Activated CD4-positive, alpha-beta T cell treated with anti-CD3 and anti-CD28 coated beads for 36 hours (primary cell): ENCODE measurements around the gene TUSC2. TPM values are rescaled to one million over a fixed set of nuclear protein-coding genes. Genes with fewer than 3 reads are reported as not detected.

ENCODE experiments used
- ATAC-seq: fragments of 200-7000 bp; cut with Tn5 transposase; one replicate; pipeline ENCODE4 v1.10.0; 2021; ENCODE audit warnings: mild to moderate bottlenecking, moderate library complexity
- CTCF ChIA-PET: fragments of 350-600 bp; sonication (Branson Sonifier 250); formaldehyde crosslinking; loops from one replicate; lab custom pipeline; 2021; ENCODE audit warnings: antibody characterized with exemption; lab: Charles Lee
- POLR2A ChIA-PET: fragments of 350-600 bp; sonication (Branson Sonifier 250); formaldehyde crosslinking; loops from one replicate; lab custom pipeline; 2021; ENCODE audit warnings: antibody characterized with exemption, inconsistent platforms; lab: Charles Lee
- DNase-seq: peaks from one replicate; pipeline ENCODE4 v3.0.0-alpha.2; 2020
- H3K27ac Mint-ChIP-seq: one replicate; pipeline ENCODE4 v1.8.0; 2021; ENCODE audit warnings: mixed read lengths
- H3K27me3 Mint-ChIP-seq: one replicate; pipeline ENCODE4 v1.8.0; 2021; ENCODE audit warnings: mixed read lengths
- H3K36me3 Mint-ChIP-seq: one replicate; pipeline ENCODE4 v1.8.0; 2021; ENCODE audit warnings: low read depth, mixed read lengths
- H3K4me1 Mint-ChIP-seq: one replicate; pipeline ENCODE4 v1.8.0; 2021; ENCODE audit warnings: mixed read lengths
- H3K4me3 Mint-ChIP-seq: one replicate; pipeline ENCODE4 v1.8.0; 2021; ENCODE audit warnings: mild to moderate bottlenecking, moderate library complexity, mixed read lengths
- H3K9me3 Mint-ChIP-seq: one replicate; pipeline ENCODE4 v1.8.0; 2021; ENCODE audit warnings: low read depth, mixed read lengths
- intact Hi-C, 2 experiments: fragments of 100-400 bp; cut with DNase I in 1 of 2; cut with micrococcal nuclease in 1 of 2; formaldehyde crosslinking; loops; one replicate each; pipeline versions ENCODE4 v1.14.2 to v1.15.1; 2022 to 2024; cut with DNase I, micrococcal nuclease
- total RNA-seq, 2 experiments: library from RNA; stranded (reverse); gene quantifications; one replicate each; pipeline ENCODE4 v1.2.3, GENCODE V29; 2021

TUSC2 gene
- total RNA-seq, 2 experiments from 2014 or later = 15.0 to 17.1 TPM

DNA sequence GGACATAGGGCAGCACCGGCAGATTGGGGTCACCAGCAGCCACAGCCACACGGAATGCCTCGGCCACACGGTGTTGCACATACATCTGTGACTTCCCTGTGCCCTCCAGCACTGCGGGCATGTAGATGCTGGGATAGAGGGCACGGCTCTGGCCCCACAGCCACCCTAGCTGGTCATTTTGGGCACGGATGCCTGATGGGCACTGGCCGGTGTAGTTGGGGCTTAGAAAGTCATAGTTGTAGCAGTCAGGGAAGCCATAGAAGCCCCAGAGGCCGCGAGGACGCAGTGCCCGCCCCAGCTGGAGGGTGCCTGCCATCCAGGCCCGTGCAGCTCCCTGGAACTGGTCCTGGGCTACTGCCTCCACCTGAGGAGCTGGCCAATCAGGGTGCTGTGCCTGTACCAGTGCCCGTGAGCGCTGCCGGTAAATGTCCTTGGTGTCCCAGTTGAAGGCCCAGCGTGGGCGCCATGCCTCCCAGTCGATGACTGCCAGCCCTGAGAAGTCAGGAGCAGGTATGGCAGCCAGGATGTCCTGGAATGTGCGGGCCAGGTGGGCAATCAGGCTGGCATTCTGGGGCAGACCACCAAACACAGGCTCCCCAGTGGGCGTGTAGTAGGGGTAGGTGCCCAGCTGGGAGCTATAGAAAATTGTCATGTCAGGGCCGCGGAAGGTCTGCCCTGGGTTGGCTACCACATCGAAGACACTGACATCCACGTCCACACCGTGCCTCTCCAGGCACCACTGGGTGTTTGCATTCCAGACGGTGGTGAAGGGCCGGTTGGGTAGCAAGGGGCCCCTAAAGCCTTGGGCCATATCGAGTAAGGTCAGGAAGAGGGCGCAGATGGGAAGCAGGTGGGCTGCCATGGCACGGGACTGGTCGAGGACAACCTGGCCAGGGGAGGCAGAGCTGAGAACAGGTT, 25.7 kb downstream of the TUSC2 start:
- intact Hi-C loops = no loop called here
- Mint-ChIP-seq H3K4me1 (peaks cover 19% of the 10 kb centered on the region), H3K4me3 (no peak overlapping the region), H3K27me3 (no peaks in the 10 kb centered on the region), H3K9me3 (no peaks in the 10 kb centered on the region), H3K36me3 (no peaks in the 10 kb centered on the region), H3K27ac (no peak overlapping the region)
- CTCF ChIA-PET = interaction anchor here (0.9 kb wide), 1 partner anchor 12 kb away, joined by 4 read pairs; no protein-coding TSS in a partner anchor
- DNase-seq (no peak), ATAC-seq (no peak)
- POLR2A ChIA-PET = no interaction called here

- H3K36me3 Mint-ChIP-seq = no peaks in the 10 kb centered on the region
- peak overlapping the region; percentile 90 for H3K27ac Mint-ChIP-seq
- no peaks in the 10 kb centered on the region for H3K9me3 Mint-ChIP-seq
- ChIA-PET POLR2A (no interaction called here), CTCF (interaction anchor here (0.6 to 1.8 kb wide), 3 partner anchors 8 to 54 kb away, joined by 4 to 15 read pairs (median 4); partner anchors contain the start of gene IFRD2)
- DNase-seq (no peak), ATAC-seq (no peak)
- no peaks in the 10 kb centered on the region for H3K27me3 Mint-ChIP-seq
- peaks cover 19% of the 10 kb centered on the region for H3K4me1 Mint-ChIP-seq
- intact Hi-C loops = no loop called here
- peak overlapping the region; percentile 97 for H3K4me3 Mint-ChIP-seq
Observed at GRCh38 chr3:50300681-50301254, 27.3 kb downstream of the TUSC2 start.

DNA sequence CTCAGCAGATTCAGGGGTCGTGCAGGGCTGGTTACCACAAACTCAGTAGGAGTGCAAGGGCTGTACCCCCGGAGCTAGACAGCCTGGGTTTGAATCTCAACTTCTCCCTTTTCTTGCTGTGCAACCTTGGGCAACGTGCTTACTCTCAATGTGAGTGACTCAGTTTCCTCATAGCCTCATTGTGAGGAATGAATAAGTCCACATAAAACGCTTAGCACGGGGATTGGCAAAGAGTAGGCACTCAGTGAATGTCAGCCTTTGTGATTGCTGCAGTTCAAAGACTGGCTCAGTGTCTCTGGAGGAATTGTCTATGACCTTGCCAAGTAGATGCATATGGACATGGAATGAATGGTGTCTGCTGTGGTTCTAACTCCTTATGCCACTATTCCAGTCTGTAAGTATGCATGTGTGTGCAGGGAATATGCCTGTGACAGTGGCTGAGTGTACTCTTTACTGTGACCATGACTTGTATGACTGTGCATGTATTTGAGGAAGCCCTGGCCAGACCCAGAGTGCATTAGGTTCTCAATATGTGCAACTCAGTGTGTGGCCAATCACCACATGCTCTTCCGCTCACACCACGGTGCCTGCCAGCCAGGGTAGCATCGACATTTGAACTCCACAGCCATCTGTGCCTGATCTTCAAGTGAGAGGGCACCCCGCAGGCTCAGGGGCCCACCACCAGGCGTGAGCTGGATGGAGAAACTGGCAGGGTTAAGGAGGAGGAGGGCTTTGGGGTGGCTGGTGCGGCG, 27.9 kb downstream of the TUSC2 start:
- peak overlapping the region; percentile 97 for H3K4me3 Mint-ChIP-seq
- intact Hi-C loops = loop anchor here (1.0 to 10.0 kb wide), 19 partner anchors 21 to 1757 kb away; partner anchors contain the start of genes TMEM115 (in 2 of the 2), CYB561D2 (in 1 of the 2), DUSP7 (in 1 of the 2) and GMPPB (in 1 of the 2)
- H3K9me3 Mint-ChIP-seq = no peaks in the 10 kb centered on the region
- no peaks in the 10 kb centered on the region for H3K27me3 Mint-ChIP-seq
- ATAC-seq = peak; percentile 14
- ChIA-PET POLR2A (interaction anchor here (0.5 to 1.6 kb wide), 11 partner anchors 21 to 939 kb away, joined by 3 to 10 read pairs (median 3); partner anchors contain the start of genes CACNA2D2, GNAI2, HYAL2 and NPRL2), CTCF (interaction anchor here (0.5 to 1.9 kb wide), 13 partner anchors 8 to 342 kb away, joined by 3 to 16 read pairs (median 4); partner anchors contain the start of genes IFRD2 and TUSC2)
- peak; percentile 40 for DNase-seq
- no peaks in the 10 kb centered on the region for H3K36me3 Mint-ChIP-seq
- H3K27ac Mint-ChIP-seq = peak overlapping the region; percentile 90
- H3K4me1 Mint-ChIP-seq = peaks cover 19% of the 10 kb centered on the region

- ChIA-PET CTCF (interaction anchor here (0.5 to 1.9 kb wide), 15 partner anchors 20 to 342 kb away, joined by 3 to 16 read pairs (median 4); partner anchors contain the start of genes GNAI2 and TUSC2), POLR2A (interaction anchor here (0.5 to 1.6 kb wide), 11 partner anchors 20 to 939 kb away, joined by 3 to 10 read pairs (median 3); partner anchors contain the start of genes CACNA2D2, GNAI2, HYAL2 and NPRL2)
- no peaks in the 10 kb centered on the region for H3K9me3 Mint-ChIP-seq
- H3K27ac Mint-ChIP-seq = peak overlapping the region; percentile 90
- intact Hi-C loops = loop anchor here (1.0 to 10.0 kb wide), 19 partner anchors 22 to 1757 kb away; partner anchors contain the start of genes TMEM115 (in 2 of the 2), CYB561D2 (in 1 of the 2), DUSP7 (in 1 of the 2) and GMPPB (in 1 of the 2)
- peaks cover 15% of the 10 kb centered on the region for H3K4me1 Mint-ChIP-seq
- peak overlapping the region; percentile 97 for H3K4me3 Mint-ChIP-seq
- no peak for ATAC-seq
- no peak for DNase-seq
- no peaks in the 10 kb centered on the region for H3K36me3 Mint-ChIP-seq
- H3K27me3 Mint-ChIP-seq = no peaks in the 10 kb centered on the region
Observed at GRCh38 chr3:50299638-50299928, 28.4 kb downstream of the TUSC2 start.

DNA sequence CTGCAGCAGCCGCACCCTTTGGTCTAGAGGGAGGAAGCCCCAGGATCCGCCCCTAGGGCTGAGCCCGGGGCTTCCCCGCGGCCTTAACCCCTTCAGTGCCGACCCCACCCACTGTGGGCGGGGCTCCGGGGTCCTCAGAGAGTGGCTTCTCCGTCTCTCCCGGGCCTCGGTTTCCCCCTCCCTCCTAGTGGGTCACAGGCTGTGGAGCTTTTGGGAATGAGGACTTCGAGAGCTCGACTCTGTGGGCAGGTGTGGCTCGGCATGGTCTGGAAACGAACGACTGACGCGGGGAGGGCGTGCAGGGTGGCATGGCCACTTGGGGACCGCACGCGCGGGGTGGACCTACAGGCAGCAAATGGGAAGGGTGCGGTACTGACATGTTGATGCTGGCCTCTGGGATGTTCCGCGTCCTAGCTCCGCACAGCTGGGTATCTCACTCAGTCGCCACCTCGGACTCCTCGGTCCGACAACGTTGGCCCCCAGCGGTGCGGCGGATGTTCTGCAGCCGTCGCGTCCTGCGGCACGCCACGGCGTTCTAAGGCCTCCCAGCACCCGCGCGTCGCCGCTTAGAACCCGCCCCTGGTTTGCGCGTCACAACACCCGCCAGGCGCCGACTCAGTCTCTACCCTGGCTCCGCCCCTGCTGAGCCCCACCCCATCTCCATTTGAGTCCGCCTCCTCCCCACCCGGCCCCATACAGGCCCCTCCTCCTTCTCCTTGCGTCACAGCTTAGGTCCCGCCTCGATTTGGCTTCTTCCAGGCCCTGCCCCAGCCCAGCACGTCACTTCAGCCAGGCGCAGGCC, 29.0 kb downstream of the TUSC2 start, which contains the start of the genes HYAL3 and NAA80:
Gene HYAL3 (minus strand): TSS at position 570 of the 802 bp plus-strand sequence. CDS start 3,803 bp downstream, outside the sequence.
Gene NAA80 (minus strand): TSS at position 570 of the 802 bp plus-strand sequence. CDS start 1,942 bp downstream, outside the sequence.
- intact Hi-C loops = loop anchor here (1.0 to 10.0 kb wide), 19 partner anchors 22 to 1758 kb away; partner anchors contain the start of genes TMEM115 (in 2 of the 2), CYB561D2 (in 1 of the 2), DUSP7 (in 1 of the 2) and GMPPB (in 1 of the 2)
- H3K36me3 Mint-ChIP-seq = no peaks in the 10 kb centered on the region
- peak within 1 kb of the TSS; percentile 97 for H3K4me3 Mint-ChIP-seq
- H3K4me1 Mint-ChIP-seq = peaks cover 13% of the 10 kb centered on the region
- peak within 1 kb of the TSS; percentile 96 for H3K27ac Mint-ChIP-seq
- POLR2A ChIA-PET = interaction anchor here (0.6 to 1.6 kb wide), 11 partner anchors 20 to 559 kb away, joined by 3 to 11 read pairs (median 3); partner anchors contain the start of genes GNAI2, HYAL2, NPRL2 and RASSF1
- H3K9me3 Mint-ChIP-seq = no peaks in the 10 kb centered on the region
- CTCF ChIA-PET = interaction anchor here (0.5 to 1.9 kb wide), 18 partner anchors 20 to 341 kb away, joined by 3 to 16 read pairs (median 3); partner anchors contain the start of genes CYB561D2, GNAI2, NPRL2 and RASSF1
- DNase-seq = peak; percentile 100
- H3K27me3 Mint-ChIP-seq = no peaks in the 10 kb centered on the region
- peak; percentile 89 for ATAC-seq

- no peak for DNase-seq
- CTCF ChIA-PET = interaction anchor here (0.6 to 1.9 kb wide), 7 partner anchors 26 to 156 kb away, joined by 3 to 16 read pairs (median 4); partner anchors contain the start of genes CYB561D2, GNAI2, NPRL2 and RASSF1
- Mint-ChIP-seq H3K4me1 (peaks cover 13% of the 10 kb centered on the region), H3K36me3 (no peaks in the 10 kb centered on the region), H3K27ac (peak overlapping the region; percentile 70), H3K9me3 (no peaks in the 10 kb centered on the region), H3K4me3 (peak overlapping the region; percentile 97), H3K27me3 (no peaks in the 10 kb centered on the region)
- POLR2A ChIA-PET = interaction anchor here (0.6 to 1.6 kb wide), 2 partner anchors 38 to 70 kb away, joined by 10 to 11 read pairs; no protein-coding TSS in a partner anchor
- no peak for ATAC-seq
- intact Hi-C loops = loop anchor here (2.0 to 10.0 kb wide), 9 partner anchors 51 to 1759 kb away; partner anchors contain the start of genes DUSP7 (in 1 of the 2), GMPPB (in 1 of the 2), MANF (in 1 of the 2) and MAPKAPK3 (in 1 of the 2)
Observed at GRCh38 chr3:50297896-50298725, 29.9 kb downstream of the TUSC2 start.

- Mint-ChIP-seq H3K27me3 (no peaks in the 10 kb centered on the region), H3K4me1 (peaks cover 20% of the 10 kb centered on the region), H3K27ac (no peak overlapping the region), H3K9me3 (no peaks in the 10 kb centered on the region), H3K4me3 (no peak overlapping the region), H3K36me3 (peaks cover 3% of the 10 kb centered on the region)
- intact Hi-C loops = loop anchor here (5.0 to 10.0 kb wide), 2 partner anchors 573 to 1645 kb away; partner anchors contain the start of genes GMPPB (in 1 of the 2), PARP3 (in 1 of the 2) and RRP9 (in 1 of the 2)
- CTCF ChIA-PET = interaction anchor here (0.7 to 0.9 kb wide), 3 partner anchors 18 to 391 kb away, joined by 3 read pairs; no protein-coding TSS in a partner anchor
- no peak for DNase-seq
- POLR2A ChIA-PET = interaction anchor here (0.7 to 0.8 kb wide), 2 partner anchors 40 to 272 kb away, joined by 3 read pairs; partner anchors contain the start of gene HEMK1
- no peak for ATAC-seq
Observed at GRCh38 chr3:50297384-50297775, 30.6 kb downstream of the TUSC2 start.

- POLR2A ChIA-PET = interaction anchor here (0.7 to 0.8 kb wide), 2 partner anchors 41 to 272 kb away, joined by 3 read pairs; partner anchors contain the start of gene HEMK1
Observed at GRCh38 chr3:50296721-50297383, 31.2 kb downstream of the TUSC2 start.

More at GRCh38 chr3:50296721-50297383, 31.2 kb downstream of the TUSC2 start:
- Mint-ChIP-seq H3K4me1 (peaks cover 20% of the 10 kb centered on the region), H3K4me3 (no peak overlapping the region), H3K36me3 (peaks cover 3% of the 10 kb centered on the region), H3K27me3 (no peaks in the 10 kb centered on the region), H3K9me3 (no peaks in the 10 kb centered on the region), H3K27ac (no peak overlapping the region)
- no peak for DNase-seq
- CTCF ChIA-PET = interaction anchor here (0.7 to 0.9 kb wide), 3 partner anchors 19 to 390 kb away, joined by 3 read pairs; no protein-coding TSS in a partner anchor
- no peak for ATAC-seq
- intact Hi-C loops = loop anchor here (5.0 to 10.0 kb wide), 2 partner anchors 572 to 1645 kb away; partner anchors contain the start of genes GMPPB (in 1 of the 2), PARP3 (in 1 of the 2) and RRP9 (in 1 of the 2)
